GM20431 (cell line): Measurements from ENCODE around the gene IGSF9.

Experiments used
- in situ Hi-C: fragments of 300-500 bp; cut with MseI, MboI; formaldehyde crosslinking; loops from one replicate; pipeline ENCODE4 v1.15.0; 2020; ENCODE audit warnings: low sequenced_read_pairs; ENCODE audit not compliant: unreplicated experiment

Gene IGSF9

GRCh38 chr1:159934136-159935039 is 11.0 kb downstream of the IGSF9 start:
- in situ Hi-C loops = no loop called here

GRCh38 chr1:159933347-159933746 is 12.1 kb downstream of the IGSF9 start:
- in situ Hi-C loops = no loop called here

GRCh38 chr1:159932296-159933285 is 12.8 kb downstream of the IGSF9 start:
- in situ Hi-C loops = no loop called here

- in situ Hi-C loops = no loop called here
Measured at GRCh38 chr1:159931795-159932173, 13.6 kb downstream of the IGSF9 start.

- in situ Hi-C loops = no loop called here
Measured at GRCh38 chr1:159931101-159931794, 14.2 kb downstream of the IGSF9 start.

- in situ Hi-C loops = no loop called here
Measured at GRCh38 chr1:159930634-159931033, 14.8 kb downstream of the IGSF9 start.

GRCh38 chr1:159930216-159930615 is 15.2 kb downstream of the IGSF9 start:
- in situ Hi-C loops = no loop called here

GRCh38 chr1:159929155-159930051 is 16.0 kb downstream of the IGSF9 start:
- in situ Hi-C loops = no loop called here

- in situ Hi-C loops = no loop called here
Measured at GRCh38 chr1:159928491-159929050, 16.8 kb downstream of the IGSF9 start.

- in situ Hi-C loops = no loop called here
Measured at GRCh38 chr1:159927849-159928431, 17.5 kb downstream of the IGSF9 start.

GRCh38 chr1:159927211-159927848 is 18.1 kb downstream of the IGSF9 start:
- in situ Hi-C loops = no loop called here

- in situ Hi-C loops = no loop called here
Measured at GRCh38 chr1:159925719-159926078, 19.7 kb downstream of the IGSF9 start.

- in situ Hi-C loops = no loop called here
Measured at GRCh38 chr1:159924791-159925718, 20.4 kb downstream of the IGSF9 start, which contains the start of gene TAGLN2. Gene TAGLN2, minus strand, starts transcription at chr1:159925507. Its CDS starts 4,998 bp downstream, at chr1:159920509.

GRCh38 chr1:159924025-159924790 is 21.2 kb downstream of the IGSF9 start:
- in situ Hi-C loops = no loop called here

- in situ Hi-C loops = no loop called here
Measured at GRCh38 chr1:159923203-159924024, 22.0 kb downstream of the IGSF9 start.
